ENCODE results near the gene HTR1A.

GRCh38 chr5:64003966-64004365, 41.7 kb upstream of the HTR1A start:
- TF ChIP-seq ZNF274 (IDR thresholded peaks at IDR 0.05; ENCODE audit: low read depth, low read length) (no peak), SUZ12 (IDR thresholded peaks at IDR 0.05; ENCODE audit: extremely low read depth, insufficient read depth, insufficient read length) (no peak), YY1 (IDR thresholded peaks at IDR 0.05; ENCODE audit: insufficient read depth, insufficient read length) (no peak)

All from NT2/D1 (cell line).